HG02759 (cell line): Measurements from ENCODE around the gene OCIAD1.
"Not testable (repeated sequence)": the region's sequence is repeated elsewhere in the genome, so short reads cannot be mapped to it uniquely, and the experiment has no call there.

Source experiments
- ATAC-seq: cut with Tn5 transposase; IDR thresholded peaks from one replicate; pipeline ENCODE4 v1.9.1; 2021; ENCODE audit warnings: mild to moderate bottlenecking, moderate library complexity; ENCODE audit not compliant: unreplicated experiment

OCIAD1 gene

GRCh38 chr4:48830706-48831531 lies at the start of gene OCIAD1:
TSS of gene OCIAD1 (plus strand) at chr4:48831088. CDS start at chr4:48832625, 1,537 bp downstream.
- ATAC-seq, result peak; percentile 100

GRCh38 chr4:48781968-48782367 lies 48.9 kb upstream of the OCIAD1 start:
- ATAC-seq, result no peak

- no peak for ATAC-seq
Observed at GRCh38 chr4:48785302-48785701, 45.6 kb upstream of the OCIAD1 start.

GRCh38 chr4:48786549-48786948 lies 44.3 kb upstream of the OCIAD1 start:
- ATAC-seq, result no peak

GRCh38 chr4:48787056-48787455 lies 43.8 kb upstream of the OCIAD1 start:
- ATAC-seq, result no peak

- no peak for ATAC-seq
Observed at GRCh38 chr4:48790561-48790960, 40.3 kb upstream of the OCIAD1 start.

- ATAC-seq, result no peak
Observed at GRCh38 chr4:48791313-48791712, 39.6 kb upstream of the OCIAD1 start.

GRCh38 chr4:48792348-48793006 lies 38.4 kb upstream of the OCIAD1 start:
- ATAC-seq, result peak; percentile 67

GRCh38 chr4:48795108-48795507 lies 35.8 kb upstream of the OCIAD1 start:
- ATAC-seq, result no peak

- ATAC-seq, result no peak
Observed at GRCh38 chr4:48796191-48796926, 34.5 kb upstream of the OCIAD1 start.

GRCh38 chr4:48796927-48797679 lies 33.8 kb upstream of the OCIAD1 start:
- no peak for ATAC-seq

- ATAC-seq, result no peak
Observed at GRCh38 chr4:48798117-48798516, 32.8 kb upstream of the OCIAD1 start.

GRCh38 chr4:48799157-48799556 lies 31.7 kb upstream of the OCIAD1 start:
- ATAC-seq, result no peak

GRCh38 chr4:48800155-48800554 lies 30.7 kb upstream of the OCIAD1 start:
- not testable (repeated sequence) for ATAC-seq

GRCh38 chr4:48801016-48801715 lies 29.7 kb upstream of the OCIAD1 start:
- ATAC-seq, result no peak

- no peak for ATAC-seq
Observed at GRCh38 chr4:48804584-48805301, 26.1 kb upstream of the OCIAD1 start.

GRCh38 chr4:48812866-48813265 lies 18.0 kb upstream of the OCIAD1 start:
- ATAC-seq, result no peak

GRCh38 chr4:48813964-48814363 lies 16.9 kb upstream of the OCIAD1 start:
- ATAC-seq, result peak; percentile 88

GRCh38 chr4:48815483-48815882 lies 15.4 kb upstream of the OCIAD1 start:
- ATAC-seq, result no peak

- ATAC-seq, result not testable (repeated sequence)
Observed at GRCh38 chr4:48816297-48816696, 14.6 kb upstream of the OCIAD1 start.
